KMS-11 (cell line): ENCODE measurements around the gene DNAJC18.
"Not testable (repeated sequence)": the region's sequence is repeated elsewhere in the genome, so short reads cannot be mapped to it uniquely, and the experiment has no call there.

ENCODE experiments used
- H2AFZ ChIP-seq: fragments of 200-600 bp; sonication (generic); 2 replicates; pipeline ENCODE4 v1.6.1; 2016; ENCODE audit warnings: antibody characterized with exemption, mixed run types, low read depth
- H3K27ac ChIP-seq: fragments of 200-600 bp; sonication (generic); 2 replicates; pipeline ENCODE4 v1.6.1; 2016; ENCODE audit warnings: mild to moderate bottlenecking, mixed run types
- H3K27me3 ChIP-seq: fragments of 200-600 bp; sonication (generic); 2 replicates; pipeline ENCODE4 v1.6.1; 2017; ENCODE audit warnings: mild to moderate bottlenecking, low read depth, mixed run types, moderate library complexity; ENCODE audit not compliant: insufficient read depth
- H3K36me3 ChIP-seq: fragments of 200-600 bp; sonication (generic); 2 replicates; pipeline ENCODE4 v1.6.1; 2017; ENCODE audit warnings: mild to moderate bottlenecking, mixed run types; ENCODE audit not compliant: insufficient read depth
- H3K4me1 ChIP-seq: fragments of 200-600 bp; sonication (generic); 2 replicates; pipeline ENCODE4 v1.6.1; 2016; ENCODE audit warnings: mild to moderate bottlenecking, low read depth, mixed run types; ENCODE audit not compliant: poor library complexity, severe bottlenecking
- H3K4me2 ChIP-seq: fragments of 200-600 bp; sonication (generic); 2 replicates; pipeline ENCODE4 v1.7.0; 2016; ENCODE audit warnings: mild to moderate bottlenecking, mixed run types
- H3K4me3 ChIP-seq: fragments of 200-600 bp; sonication (generic); IDR thresholded peaks from 2 replicates; pipeline ENCODE4 v1.6.1; 2017; ENCODE audit warnings: low read depth, low read length, mixed read lengths; ENCODE audit not compliant: insufficient read depth
- H3K79me2 ChIP-seq: fragments of 200-600 bp; sonication (generic); 2 replicates; pipeline ENCODE4 v1.6.1; 2016; ENCODE audit warnings: low read depth, mixed run types; ENCODE audit not compliant: insufficient read depth
- H3K9ac ChIP-seq: fragments of 200-600 bp; sonication (generic); 2 replicates; pipeline ENCODE4 v1.6.1; 2016; ENCODE audit warnings: mild to moderate bottlenecking, mixed run types
- H4K20me1 ChIP-seq: fragments of 200-600 bp; sonication (generic); 2 replicates; pipeline ENCODE4 v1.6.1; 2016; ENCODE audit warnings: mild to moderate bottlenecking, mixed run types; ENCODE audit not compliant: insufficient read depth
- CTCF ChIP-seq: fragments of 200-600 bp; sonication (generic); conservative IDR thresholded peaks from 2 replicates; pipeline ENCODE4 v1.6.1; 2017; ENCODE audit warnings: low read depth, mild to moderate bottlenecking, antibody characterized with exemption, low read length, moderate library complexity, mixed read lengths

DNAJC18 gene

GRCh38 chr5:139388198-139388821, 51.0 kb downstream of the DNAJC18 start:
- peaks cover 57% of the 10 kb centered on the region for H3K79me2 ChIP-seq
- H2AFZ ChIP-seq = no peak overlapping the region
- TF ChIP-seq CTCF = no peak
- no peaks in the 10 kb centered on the region for H3K27me3 ChIP-seq
- H3K27ac ChIP-seq = peak overlapping the region; percentile 89
- peak overlapping the region; percentile 87 for H3K4me2 ChIP-seq
- H3K9ac ChIP-seq = peak overlapping the region; percentile 93
- no peak overlapping the region for H3K4me3 ChIP-seq
- H4K20me1 ChIP-seq = no peaks in the 10 kb centered on the region
- H3K4me1 ChIP-seq = peaks cover 69% of the 10 kb centered on the region
- H3K36me3 ChIP-seq = no peaks in the 10 kb centered on the region

GRCh38 chr5:139387611-139388197, 51.6 kb downstream of the DNAJC18 start:
- Histone ChIP-seq H2AFZ (no peak overlapping the region), H3K4me3 (no peak overlapping the region), H3K4me1 (peaks cover 71% of the 10 kb centered on the region), H3K27ac (peak overlapping the region; percentile 89), H3K27me3 (no peaks in the 10 kb centered on the region), H3K79me2 (peaks cover 52% of the 10 kb centered on the region), H3K4me2 (peak overlapping the region; percentile 87), H3K36me3 (no peaks in the 10 kb centered on the region), H4K20me1 (no peaks in the 10 kb centered on the region), H3K9ac (peak overlapping the region; percentile 93)
- TF ChIP-seq CTCF = no peak

GRCh38 chr5:139386956-139387355, 52.4 kb downstream of the DNAJC18 start:
- not testable (repeated sequence) for H3K36me3 ChIP-seq, H3K27me3 ChIP-seq, H3K9ac ChIP-seq, H3K4me3 ChIP-seq, H4K20me1 ChIP-seq, H2AFZ ChIP-seq
- H3K4me1 ChIP-seq = peaks cover 71% of the 10 kb centered on the region
- peak overlapping the region; percentile 87; the same call in 1 of the 2 replicates for H3K4me2 ChIP-seq
- H3K79me2 ChIP-seq = peaks cover 51% of the 10 kb centered on the region
- peak overlapping the region; percentile 89; the same call in 1 of the 2 replicates for H3K27ac ChIP-seq

- TF ChIP-seq CTCF = no peak
- Histone ChIP-seq H3K9ac (no peak overlapping the region; the same call in 1 of the 2 replicates), H3K36me3 (no peaks in the 10 kb centered on the region), H3K4me3 (no peak overlapping the region), H2AFZ (no peak overlapping the region), H3K79me2 (peaks cover 42% of the 10 kb centered on the region), H3K4me2 (peak overlapping the region; percentile 87; the same call in 1 of the 2 replicates), H3K4me1 (peaks cover 64% of the 10 kb centered on the region), H4K20me1 (no peaks in the 10 kb centered on the region), H3K27me3 (no peaks in the 10 kb centered on the region), H3K27ac (peak overlapping the region; percentile 66; the same call in 1 of the 2 replicates)
Observed at GRCh38 chr5:139386050-139386438, 53.3 kb downstream of the DNAJC18 start.
